Kidney (tissue), 14 donors: Measurements from ENCODE around the gene SYT1. TPM values are rescaled to one million over a fixed set of nuclear protein-coding genes. Genes with fewer than 3 reads are reported as not detected.

ENCODE experiments used
- DNase-seq, 5 donors: peaks; one replicate each; pipeline ENCODE4 v3.0.0-alpha.2; 2013 to 2020
- FAIRE-seq: peaks from 2 replicates; lab custom pipeline; 2012; peaks lifted over from hg19 to GRCh38; lab: Jason Lieb, UNC
- H3K27ac ChIP-seq, 2 donors: one replicate each; pipeline ENCODE4 v1.7.0; 2013; ENCODE audit warnings: low read depth in 2 of 2, low read length in 2 of 2, inconsistent platforms in 1 of 2
- H3K27me3 ChIP-seq: one replicate; pipeline ENCODE4 v1.7.1; 2013; ENCODE audit warnings: low read length, inconsistent platforms; ENCODE audit not compliant: control insufficient read depth, insufficient read depth
- H3K36me3 ChIP-seq, 3 donors: one replicate each; pipeline versions ENCODE4 v1.7.0 to v1.7.1; 2013; ENCODE audit warnings: low read length in 3 of 3, control low read depth in 1 of 3, inconsistent platforms in 1 of 3; ENCODE audit not compliant: insufficient read depth in 3 of 3, control insufficient read depth in 2 of 3
- H3K4me1 ChIP-seq, 3 donors: one replicate each; pipeline versions ENCODE4 v1.7.0 to v1.7.1; 2013; ENCODE audit warnings: low read length in 3 of 3, inconsistent platforms in 1 of 3, low read depth in 1 of 3; ENCODE audit not compliant: control insufficient read depth in 2 of 3, insufficient read depth in 2 of 3
- H3K4me3 ChIP-seq, 3 donors: one replicate each; pipeline versions ENCODE4 v1.7.0 to v1.8.1; 2013; ENCODE audit warnings: low read length in 3 of 3, control low read depth in 1 of 3, inconsistent platforms in 1 of 3
- H3K9ac ChIP-seq, 3 donors: one replicate each; pipeline versions ENCODE4 v1.7.0 to v1.7.1; 2013; ENCODE audit warnings: low read length in 3 of 3, control low read depth in 1 of 3, inconsistent platforms in 1 of 3
- H3K9me3 ChIP-seq, 3 donors: one replicate each; pipeline versions ENCODE4 v1.7.0 to v1.7.1; 2013; ENCODE audit warnings: low read length in 3 of 3, control low read depth in 1 of 3, inconsistent platforms in 1 of 3; ENCODE audit not compliant: control insufficient read depth in 2 of 3, insufficient read depth in 1 of 3
- CTCF ChIP-seq: IDR thresholded peaks from 3 replicates; pipeline ENCODE4 v1.5.1; 2012; ENCODE audit warnings: mild to moderate bottlenecking, moderate library complexity, borderline replicate concordance; ENCODE audit not compliant: insufficient read depth; ENCODE audit errors: extremely low read depth
- intact Hi-C: fragments of 100-400 bp; cut with DNase I; formaldehyde crosslinking; loops from one replicate; pipeline ENCODE4 v1.11.1; 2022
- polyA plus RNA-seq: library from polyadenylated mRNA; stranded (reverse); fragments of 350-450 nt; fragmentation: Illumina TruSeq; extraction: RNeasy Lipid Tissue Mini Kit (QIAGEN cat#74804); gene quantifications from one replicate; pipeline ENCODE4 v1.2.3, GENCODE V29; 2014; ENCODE audit warnings: low read depth, low replicate concordance; ENCODE audit not compliant: insufficient read depth
- total RNA-seq: library from RNA; stranded (reverse); fragmentation: NEBNext Ultra II Directional; extraction: Animal tissue kit (Norgen Biotek cat#: 25700); gene quantifications from one replicate; pipeline ENCODE4 v1.2.1, GENCODE V29; 2021
- donor health status: control.
- donor health status: control.
- donor health status: control.
- donor health status: control.
- donor health status: control.
- donor health status: DM: yes; HTN: yes; CAD: no.
- donor health status: Normal renal cell carcinoma (clear cell type).

The SYT1 gene
- total and polyA plus RNA-seq, 2 donors from 2014 or later = 0.69 to 1.2 TPM

- DNase-seq (no peak), FAIRE-seq (no peak)
- no peaks in the 10 kb centered on the region for H3K36me3 ChIP-seq
- H3K27ac ChIP-seq = no peak overlapping the region
- intact Hi-C loops = no loop called here
- no peak overlapping the region for H3K9ac ChIP-seq
- H3K4me3 ChIP-seq = no peak overlapping the region
- no peaks in the 10 kb centered on the region for H3K4me1 ChIP-seq
- no peak for TF ChIP-seq CTCF
- no peaks in the 10 kb centered on the region for H3K27me3 ChIP-seq
- no peaks in the 10 kb centered on the region for H3K9me3 ChIP-seq
Measured at GRCh38 chr12:79069009-79069408, 204.4 kb downstream of the SYT1 start.

GRCh38 chr12:79071498-79071897 lies 206.9 kb downstream of the SYT1 start:
- FAIRE-seq (no peak), DNase-seq (no peak)
- Histone ChIP-seq H3K9ac (no peak overlapping the region), H3K27ac (no peak overlapping the region), H3K9me3 (no peaks in the 10 kb centered on the region), H3K4me1 (no peaks in the 10 kb centered on the region), H3K36me3 (no peaks in the 10 kb centered on the region), H3K27me3 (no peaks in the 10 kb centered on the region), H3K4me3 (no peak overlapping the region)
- TF ChIP-seq CTCF = no peak
- intact Hi-C loops = no loop called here

GRCh38 chr12:79073506-79073905 lies 208.9 kb downstream of the SYT1 start:
- TF ChIP-seq CTCF = no peak
- no peak overlapping the region for H3K4me3 ChIP-seq
- H3K9me3 ChIP-seq = no peaks in the 10 kb centered on the region
- no peak for DNase-seq
- no peaks in the 10 kb centered on the region for H3K36me3 ChIP-seq
- no peaks in the 10 kb centered on the region for H3K4me1 ChIP-seq
- no peak overlapping the region for H3K27ac ChIP-seq
- no peak for FAIRE-seq
- intact Hi-C loops = no loop called here
- H3K27me3 ChIP-seq = no peaks in the 10 kb centered on the region
- no peak overlapping the region for H3K9ac ChIP-seq

- Histone ChIP-seq H3K27me3 (no peaks in the 10 kb centered on the region), H3K4me3 (no peak overlapping the region), H3K27ac (no peak overlapping the region), H3K36me3 (no peaks in the 10 kb centered on the region), H3K4me1 (no peaks in the 10 kb centered on the region), H3K9ac (no peak overlapping the region), H3K9me3 (no peaks in the 10 kb centered on the region)
- no peak for DNase-seq
- intact Hi-C loops = no loop called here
- no peak for FAIRE-seq
- TF ChIP-seq CTCF = no peak
Measured at GRCh38 chr12:79082595-79082994, 218.0 kb downstream of the SYT1 start.
